GM10847 (cell line): ENCODE measurements around the gene RIBC2.

Experiments
- POLR2A ChIP-seq: IDR thresholded peaks from 2 replicates; pipeline ENCODE4 v1.6.1; 2011; ENCODE audit not compliant: insufficient read length; ENCODE audit errors: extremely low read depth

The RIBC2 gene

GRCh38 chr22:45420539-45420938 lies 7.0 kb downstream of the RIBC2 start:
- no peak for TF ChIP-seq POLR2A

DNA sequence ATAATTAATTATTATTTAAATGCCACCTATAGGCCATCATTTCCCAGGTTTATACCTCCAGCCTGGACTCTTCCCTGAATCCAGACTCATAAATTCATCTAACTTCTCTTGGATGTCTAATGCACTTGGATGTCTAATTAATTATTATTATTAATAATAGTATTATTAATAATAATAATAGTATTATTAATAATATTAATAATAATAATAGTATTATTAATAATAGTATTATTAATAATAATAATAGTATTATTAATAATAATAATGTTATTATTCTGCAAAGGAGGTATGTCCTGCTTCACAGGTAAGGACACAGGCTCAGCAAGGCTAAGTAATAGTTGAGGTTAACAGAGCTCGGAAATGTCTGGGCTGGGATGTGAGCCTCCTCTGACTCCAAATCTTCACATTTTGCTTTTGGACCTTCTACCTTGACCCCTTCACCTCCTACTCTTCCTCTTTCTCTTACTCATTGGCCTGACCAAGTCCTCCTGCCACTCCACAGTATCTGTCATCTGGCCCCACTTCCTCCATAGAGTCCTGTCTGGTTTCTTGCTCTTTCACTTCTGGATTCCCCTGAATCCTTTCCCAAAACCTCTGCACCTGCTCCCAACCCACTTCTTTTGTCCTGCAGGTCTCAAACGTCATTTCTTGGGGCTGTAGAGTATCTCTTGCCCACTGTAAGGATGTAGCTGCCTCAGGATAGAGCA lies 8.0 kb downstream of the RIBC2 start:
- TF ChIP-seq POLR2A: no peak

- TF ChIP-seq POLR2A: no peak
Observed at GRCh38 chr22:45422237-45422983, 8.9 kb downstream of the RIBC2 start.

- TF ChIP-seq POLR2A: no peak
Observed at GRCh38 chr22:45423524-45423923, 10.0 kb downstream of the RIBC2 start.

- no peak for TF ChIP-seq POLR2A
Observed at GRCh38 chr22:45424241-45424731, 10.8 kb downstream of the RIBC2 start.

- TF ChIP-seq POLR2A: no peak
Observed at GRCh38 chr22:45425101-45425500, 11.6 kb downstream of the RIBC2 start.

GRCh38 chr22:45425531-45426265 lies 12.2 kb downstream of the RIBC2 start:
- no peak for TF ChIP-seq POLR2A

GRCh38 chr22:45426387-45426786 lies 12.9 kb downstream of the RIBC2 start:
- no peak for TF ChIP-seq POLR2A

DNA sequence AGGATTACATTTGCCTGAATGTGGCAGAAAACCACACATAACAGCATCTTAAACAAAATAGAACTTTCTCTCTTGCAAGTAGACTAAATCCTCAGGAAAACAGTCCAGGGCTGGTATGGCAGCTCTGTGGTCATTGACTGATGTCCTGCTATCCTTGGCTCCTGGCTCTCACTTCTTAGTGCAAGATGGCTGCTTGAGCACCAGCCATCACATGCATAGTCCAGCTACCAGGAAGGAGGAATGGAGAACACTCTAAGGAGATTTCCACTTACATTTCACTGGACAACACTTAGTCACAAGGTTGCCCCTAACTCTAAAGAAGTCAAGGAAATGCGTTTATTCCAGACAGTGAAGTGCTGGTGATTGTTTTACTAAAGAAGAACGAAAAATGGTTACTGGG lies 13.6 kb downstream of the RIBC2 start:
- no peak for TF ChIP-seq POLR2A

GRCh38 chr22:45428391-45429385 lies 15.2 kb downstream of the RIBC2 start:
- no peak for TF ChIP-seq POLR2A

GRCh38 chr22:45429424-45429823 lies 15.9 kb downstream of the RIBC2 start:
- no peak for TF ChIP-seq POLR2A

GRCh38 chr22:45429981-45430775 lies 16.7 kb downstream of the RIBC2 start:
- no peak for TF ChIP-seq POLR2A

GRCh38 chr22:45430871-45431270 lies 17.4 kb downstream of the RIBC2 start:
- TF ChIP-seq POLR2A: no peak

DNA sequence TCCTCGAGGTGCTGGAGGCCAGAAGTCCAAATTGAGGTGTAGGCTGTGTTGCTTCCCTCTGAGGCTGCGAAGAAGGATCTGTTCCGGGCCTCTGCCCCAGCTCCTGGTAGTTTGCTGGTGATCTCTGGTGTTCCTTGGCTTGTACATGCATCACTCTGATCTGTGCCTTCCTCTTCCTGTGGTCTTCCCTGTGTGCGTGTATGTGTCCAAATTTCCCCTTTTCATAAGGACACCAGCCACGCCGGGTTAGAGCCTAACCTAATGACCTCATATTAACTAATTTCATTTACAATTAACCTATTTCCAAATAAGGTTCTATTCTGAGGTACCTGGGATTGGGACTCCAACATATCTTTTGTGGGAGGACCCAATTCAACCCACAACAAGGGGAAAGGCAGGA lies 21.5 kb downstream of the RIBC2 start:
- no peak for TF ChIP-seq POLR2A
